Left ventricle myocardium inferior (tissue), 1 donor: ENCODE measurements around the gene RASA3. TPM values are rescaled to one million over a fixed set of nuclear protein-coding genes. Genes with fewer than 3 reads are reported as not detected.
"Not testable (repeated sequence)": the region's sequence is repeated elsewhere in the genome, so short reads cannot be mapped to it uniquely, and the experiment has no call there.

ENCODE experiments used
- DNase-seq: peaks from one replicate; pipeline ENCODE4 v3.0.0-alpha.2; 2020
- H3K27ac ChIP-seq: fragments of 200-600 bp; replicated peaks from 2 replicates; pipeline ENCODE4 v1.8.0; 2021
- H3K27me3 ChIP-seq: fragments of 200-600 bp; 2 replicates; pipeline ENCODE4 v1.8.0; 2021; ENCODE audit warnings: low read depth
- H3K36me3 ChIP-seq: fragments of 200-600 bp; 2 replicates; pipeline ENCODE4 v1.8.0; 2021
- H3K4me1 ChIP-seq: fragments of 200-600 bp; 2 replicates; pipeline ENCODE4 v1.8.0; 2021
- H3K4me3 ChIP-seq: fragments of 200-600 bp; 2 replicates; pipeline ENCODE4 v1.8.0; 2021; ENCODE audit warnings: mild to moderate bottlenecking, moderate library complexity
- H3K9me3 ChIP-seq: fragments of 200-600 bp; replicated peaks from 2 replicates; pipeline ENCODE4 v1.8.0; 2021
- CTCF ChIP-seq: fragments of 200-600 bp; IDR thresholded peaks from 2 replicates; pipeline ENCODE4 v1.8.0; 2021; ENCODE audit warnings: antibody characterized with exemption, mild to moderate bottlenecking, borderline replicate concordance
- intact Hi-C: fragments of 100-400 bp; cut with micrococcal nuclease; formaldehyde crosslinking; loops from one replicate; pipeline ENCODE4 v1.11.0; 2022
- total RNA-seq: library from RNA; stranded (reverse); fragmentation: NEBNext Ultra II Directional; extraction: Animal tissue kit (Norgen Biotek cat#: 25700); gene quantifications from one replicate; pipeline ENCODE4 v1.2.1, GENCODE V29; 2021
- donor health status: DM: no; HTN: yes; CAD: no; lungs with severe emphysema.

The RASA3 gene
- total RNA-seq, 1 donor from 2014 or later = 9.5 TPM

- no peaks in the 10 kb centered on the region for H3K27me3 ChIP-seq
- H3K36me3 ChIP-seq = peaks cover 10% of the 10 kb centered on the region
- H3K27ac ChIP-seq = peak overlapping the region; percentile 73
- H3K4me1 ChIP-seq = peaks cover 23% of the 10 kb centered on the region
- DNase-seq = no peak
- no peaks in the 10 kb centered on the region for H3K9me3 ChIP-seq
- intact Hi-C loops = no loop called here
- H3K4me3 ChIP-seq = no peak overlapping the region
- no peak for TF ChIP-seq CTCF
These were observed 54.5 kb downstream of the RASA3 start for GRCh38 chr13:114077933-114078325.

GRCh38 chr13:114077099-114077932 is 55.1 kb downstream of the RASA3 start:
- intact Hi-C loops = no loop called here
- Histone ChIP-seq H3K4me1 (peaks cover 23% of the 10 kb centered on the region), H3K4me3 (no peak overlapping the region), H3K27ac (no peak overlapping the region), H3K36me3 (peaks cover 10% of the 10 kb centered on the region), H3K27me3 (no peaks in the 10 kb centered on the region), H3K9me3 (no peaks in the 10 kb centered on the region)
- no peak for TF ChIP-seq CTCF
- no peak for DNase-seq

GRCh38 chr13:114076329-114077090 is 55.9 kb downstream of the RASA3 start:
- no peaks in the 10 kb centered on the region for H3K27me3 ChIP-seq
- no peak for DNase-seq
- H3K9me3 ChIP-seq = no peaks in the 10 kb centered on the region
- H3K27ac ChIP-seq = no peak overlapping the region
- intact Hi-C loops = no loop called here
- H3K36me3 ChIP-seq = peaks cover 10% of the 10 kb centered on the region
- peaks cover 23% of the 10 kb centered on the region for H3K4me1 ChIP-seq
- no peak overlapping the region for H3K4me3 ChIP-seq
- no peak for TF ChIP-seq CTCF

GRCh38 chr13:114075811-114076210 is 56.6 kb downstream of the RASA3 start:
- H3K36me3 ChIP-seq = peaks cover 10% of the 10 kb centered on the region
- DNase-seq, H3K27me3 ChIP-seq, H3K4me3 ChIP-seq, H3K27ac ChIP-seq, intact Hi-C loops, H3K9me3 ChIP-seq: not testable (repeated sequence)
- H3K4me1 ChIP-seq = peaks cover 23% of the 10 kb centered on the region

GRCh38 chr13:114074671-114075315 is 57.6 kb downstream of the RASA3 start:
- intact Hi-C loops = no loop called here
- TF ChIP-seq CTCF = no peak
- Histone ChIP-seq H3K4me3 (no peak overlapping the region), H3K36me3 (peaks cover 10% of the 10 kb centered on the region), H3K9me3 (no peaks in the 10 kb centered on the region), H3K27me3 (no peaks in the 10 kb centered on the region), H3K4me1 (peaks cover 21% of the 10 kb centered on the region), H3K27ac (no peak overlapping the region)
- no peak for DNase-seq
